ENCODE measurements around the gene BCOR. TPM values are rescaled to one million over a fixed set of nuclear protein-coding genes. Genes with fewer than 3 reads are reported as not detected.

BCOR gene
- total and polyA plus RNA-seq, 11 donors, result 6.7 to 40.1 (median 17.9) TPM

- Histone ChIP-seq H3K27me3 (peaks cover 0 to 86% (median 0%) of the 10 kb centered on the region in 9 donors), H3K4me1 (peaks cover 0 to 51% (median 24%) of the 10 kb centered on the region in 12 donors)
- 45 to 79% (median 63%) methylated on average over 9 of the region's 9 CpGs for WGBS, 4 donors
Measured at GRCh38 chrX:40088803-40089540, 8.8 kb downstream of the BCOR start.

DNA sequence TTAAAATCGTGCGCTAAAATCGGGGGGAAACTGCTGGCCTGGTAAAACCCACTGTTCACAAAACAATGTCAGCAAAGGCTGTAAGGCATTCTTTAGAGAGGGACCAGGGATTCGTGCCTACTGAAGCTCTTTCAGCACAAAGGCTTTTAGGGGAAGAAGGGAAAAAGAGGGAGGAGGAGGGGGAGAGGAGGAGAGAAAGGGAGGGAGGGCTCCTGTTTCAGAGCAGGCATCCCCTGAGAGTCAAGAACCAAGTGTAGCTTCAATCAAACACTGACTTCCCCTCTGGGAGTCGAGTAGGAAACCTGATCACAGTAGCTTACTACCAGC lies 9.5 kb downstream of the BCOR start:
- H3K27me3 ChIP-seq, result peaks cover 0 to 86% (median 0%) of the 10 kb centered on the region in 9 donors
- H3K36me3 ChIP-seq, result no peaks in the 10 kb centered on the region
- H3K4me1 ChIP-seq, result peaks cover 0 to 50% (median 28%) of the 10 kb centered on the region in 12 donors
- no peak for DNase-seq
- H3K27ac ChIP-seq, result peak overlapping the region in 1 of 12 donors; percentile 68
- no peak overlapping the region for H3K4me3 ChIP-seq
- intact Hi-C loops (cut with DNase I), result loop anchor here in 4 of 10 donors (5.0 to 10.0 kb wide), 5 partner anchors 71 to 363 kb away; no protein-coding TSS in a partner anchor
- H3K9me3 ChIP-seq, result no peaks in the 10 kb centered on the region
- 35 to 71% (median 57%) methylated on average over 5 of the region's 5 CpGs for WGBS, 4 donors
- ATAC-seq, result no peak
- no peak for TF ChIP-seq POLR2A (IDR thresholded peaks at IDR 0.05)
- TF ChIP-seq, protein P1, sequence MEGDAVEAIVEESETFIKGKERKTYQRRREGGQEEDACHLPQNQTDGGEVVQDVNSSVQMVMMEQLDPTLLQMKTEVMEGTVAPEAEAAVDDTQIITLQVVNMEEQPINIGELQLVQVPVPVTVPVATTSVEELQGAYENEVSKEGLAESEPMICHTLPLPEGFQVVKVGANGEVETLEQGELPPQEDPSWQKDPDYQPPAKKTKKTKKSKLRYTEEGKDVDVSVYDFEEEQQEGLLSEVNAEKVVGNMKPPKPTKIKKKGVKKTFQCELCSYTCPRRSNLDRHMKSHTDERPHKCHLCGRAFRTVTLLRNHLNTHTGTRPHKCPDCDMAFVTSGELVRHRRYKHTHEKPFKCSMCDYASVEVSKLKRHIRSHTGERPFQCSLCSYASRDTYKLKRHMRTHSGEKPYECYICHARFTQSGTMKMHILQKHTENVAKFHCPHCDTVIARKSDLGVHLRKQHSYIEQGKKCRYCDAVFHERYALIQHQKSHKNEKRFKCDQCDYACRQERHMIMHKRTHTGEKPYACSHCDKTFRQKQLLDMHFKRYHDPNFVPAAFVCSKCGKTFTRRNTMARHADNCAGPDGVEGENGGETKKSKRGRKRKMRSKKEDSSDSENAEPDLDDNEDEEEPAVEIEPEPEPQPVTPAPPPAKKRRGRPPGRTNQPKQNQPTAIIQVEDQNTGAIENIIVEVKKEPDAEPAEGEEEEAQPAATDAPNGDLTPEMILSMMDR (IDR thresholded peaks at IDR 0.05), result no peak

More at GRCh38 chrX:40088803-40089540, 8.8 kb downstream of the BCOR start:
- no peak overlapping the region for H3K4me3 ChIP-seq
- H3K9me3 ChIP-seq, result no peaks in the 10 kb centered on the region
- no peaks in the 10 kb centered on the region for H3K36me3 ChIP-seq
- intact Hi-C loops (cut with DNase I), result loop anchor here in 4 of 10 donors (5.0 to 10.0 kb wide), 5 partner anchors 72 to 364 kb away; no protein-coding TSS in a partner anchor
- H3K27ac ChIP-seq, result peak overlapping the region in 1 of 12 donors; percentile 68
- DNase-seq, result no peak
- no peak for TF ChIP-seq POLR2A (IDR thresholded peaks at IDR 0.05)
- TF ChIP-seq, protein P1 (IDR thresholded peaks at IDR 0.05), result no peak
- no peak for ATAC-seq

GRCh38 chrX:40087425-40088298 lies 10.1 kb downstream of the BCOR start:
- 45 to 75% (median 63%) methylated on average over 13 of the region's 13 CpGs for WGBS, 4 donors
- H3K9me3 ChIP-seq, result no peaks in the 10 kb centered on the region
- DNase-seq (no peak), ATAC-seq (no peak)
- H3K27ac ChIP-seq, result peak overlapping the region in 1 of 12 donors; percentile 68
- no peaks in the 10 kb centered on the region for H3K36me3 ChIP-seq
- H3K27me3 ChIP-seq, result peaks cover 0 to 84% (median 0%) of the 10 kb centered on the region in 9 donors
- H3K4me1 ChIP-seq, result peaks cover 0 to 55% (median 34%) of the 10 kb centered on the region in 12 donors
- intact Hi-C loops (cut with DNase I), result loop anchor here in 4 of 10 donors (5.0 to 10.0 kb wide), 5 partner anchors 70 to 363 kb away; no protein-coding TSS in a partner anchor
- no peak for TF ChIP-seq POLR2A (IDR thresholded peaks at IDR 0.05)
- TF ChIP-seq, protein P1 (IDR thresholded peaks at IDR 0.05), result no peak
- H3K4me3 ChIP-seq, result no peak overlapping the region

Data from heart left ventricle (tissue), 16 donors.